ENCODE results near the gene UBR3. TPM values are rescaled to one million over a fixed set of nuclear protein-coding genes. Genes with fewer than 3 reads are reported as not detected.

UBR3 gene
- total RNA-seq, 1 experiment from 2014 or later: 21.9 TPM

DNA sequence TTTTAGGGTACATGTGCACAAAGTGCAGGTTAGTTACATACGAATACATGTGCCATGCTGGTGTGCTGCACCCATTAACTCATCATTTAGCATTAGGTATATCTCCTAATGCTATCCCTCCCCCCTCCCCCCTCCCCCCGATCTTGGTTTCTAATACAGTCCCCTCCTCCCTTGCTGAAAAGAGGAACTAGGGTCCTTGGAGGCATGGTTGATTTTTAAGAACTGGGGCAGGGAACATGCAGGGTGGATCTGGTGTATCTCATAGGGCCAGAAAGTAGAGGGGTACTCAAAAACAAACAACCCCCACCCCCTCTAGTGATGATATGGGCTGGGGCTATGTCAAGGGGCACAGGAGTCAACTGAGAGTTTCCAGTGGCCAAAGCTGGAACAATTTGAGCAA, 153.4 kb downstream of the UBR3 start:
- no peaks in the 10 kb centered on the region for H3K4me1 ChIP-seq (ENCODE audit: insufficient read depth, low read length)
- H3K79me1 ChIP-seq (ENCODE audit: insufficient read depth, low read depth, low read length, poor library complexity, severe bottlenecking): no peaks in the 10 kb centered on the region
- no peak overlapping the region for H2BK15ac ChIP-seq (ENCODE audit: low read depth, low read length)
- no peak overlapping the region for H2AFZ ChIP-seq (ENCODE audit: low read length)
- Mint-ChIP-seq H3K27ac (no peak overlapping the region), H3K9me3 (peaks cover 14 to 17% of the 10 kb centered on the region in 2 experiments), H3K4me1 (peaks cover 6 to 7% of the 10 kb centered on the region in 2 experiments), H3K27me3 (ENCODE audit: low read depth) (no peaks in the 10 kb centered on the region), H3K36me3 (ENCODE audit: insufficient read depth in 1 of 3, low read depth in 3 of 3) (peaks cover 16 to 25% (median 23%) of the 10 kb centered on the region in 3 experiments), H3K4me3 (no peak overlapping the region)
- no peak overlapping the region for H2BK12ac ChIP-seq (ENCODE audit: insufficient read length, low read depth, low read length)
- H4K5ac ChIP-seq (ENCODE audit: insufficient read length, low read depth, low read length): no peak overlapping the region
- no peaks in the 10 kb centered on the region for H3K27me3 ChIP-seq (ENCODE audit: insufficient read depth, low read length)
- H3K56ac ChIP-seq (ENCODE audit: insufficient read length, low read depth, low read length): no peak overlapping the region
- H2BK5ac ChIP-seq (ENCODE audit: insufficient read length, low read length): no peak overlapping the region
- no peaks in the 10 kb centered on the region for H4K20me1 ChIP-seq (ENCODE audit: control insufficient read depth, insufficient read depth, insufficient read length)
- H3K14ac ChIP-seq (ENCODE audit: insufficient read depth, low read length): no peak overlapping the region
- H2BK20ac ChIP-seq (ENCODE audit: low read depth, low read length, poor library complexity, severe bottlenecking): no peak overlapping the region
- no peak overlapping the region for H4K91ac ChIP-seq (ENCODE audit: insufficient read length, low read depth, low read length)
- no peak for DNase-seq
- H2AK5ac ChIP-seq (ENCODE audit: insufficient read length, low read length): no peak overlapping the region
- WGBS (ENCODE audit: extremely low coverage, insufficient read length, low lambda C conversion rate): no CpG with 5 or more reads among the region's 2 CpGs
- no peak for TF ChIP-seq CTCF (conservative IDR thresholded peaks at IDR 0.05)
- no peak overlapping the region for H3K9ac ChIP-seq (ENCODE audit: extremely low read depth, insufficient read length, low read length)
- no peak overlapping the region for H3K18ac ChIP-seq (ENCODE audit: insufficient read length, low read depth, low read length)
- 0 out of 2 replicates have a peak, but pooled peaks cover 2% of the 10 kb centered on the region for H3K79me2 ChIP-seq (ENCODE audit: insufficient read depth, low read length)
- no peak overlapping the region for H3T11ph ChIP-seq (ENCODE audit: low read length)
- H3K23ac ChIP-seq (ENCODE audit: insufficient read length, low read depth, low read length): no peak overlapping the region
- no peaks in the 10 kb centered on the region for H3K23me2 ChIP-seq (ENCODE audit: insufficient read length, low read depth, low read length, poor library complexity, severe bottlenecking)
- H3K4me2 ChIP-seq (ENCODE audit: insufficient read depth, insufficient read length, low read length): no peak overlapping the region
- no peak overlapping the region for H3K4ac ChIP-seq (ENCODE audit: low read depth, low read length)
- H3K27ac ChIP-seq (ENCODE audit: insufficient read length, low read depth, low read length): no peak overlapping the region
- H2BK120ac ChIP-seq (ENCODE audit: low read depth, low read length, poor library complexity, severe bottlenecking): no peak overlapping the region
- H3K9me3 ChIP-seq (ENCODE audit: control insufficient read depth, low read depth, low read length): no peaks in the 10 kb centered on the region
- H4K8ac ChIP-seq (replicated peaks; ENCODE audit: insufficient read length, low read depth, low read length): no peak overlapping the region

Measured in H9 (cell line).